Panc1 (cell line): ENCODE results near the gene NOP58. TPM values are rescaled to one million over a fixed set of nuclear protein-coding genes. Genes with fewer than 3 reads are reported as not detected.

Source experiments
- ATAC-seq: fragments of 200-7000 bp; cut with Tn5 transposase; 2 replicates; pipeline ENCODE4 v1.9.1; 2020; ENCODE audit warnings: mild to moderate bottlenecking, moderate library complexity
- BruUV-seq: library from RNA; stranded (reverse); fragments of 400-500 nt; replicated peaks from 2 replicates; lab custom pipeline; 2021; lab: Mats Ljungman, UMichigan
- CTCF ChIA-PET: fragments of 300-600 bp; sonication (Branson Sonifier 250); formaldehyde crosslinking; loops from one replicate; lab custom pipeline; 2022; ENCODE audit warnings: antibody characterized with exemption; lab: Charles Lee
- POLR2A ChIA-PET: fragments of 300-600 bp; sonication (Branson Sonifier 250); formaldehyde crosslinking; loops from one replicate; lab custom pipeline; 2022; ENCODE audit warnings: antibody characterized with exemption; lab: Charles Lee
- DNase-seq: peaks from one replicate; pipeline ENCODE4 v3.0.0-alpha.2; 2010; ENCODE audit warnings: low read depth, low spot score
- H3K27ac ChIP-seq: 2 replicates; pipeline ENCODE4 v1.5.1; 2011; ENCODE audit warnings: mild to moderate bottlenecking, low read length, inconsistent platforms
- H3K27me3 ChIP-seq: fragments of 200-500 bp; sonication (Bioruptor generic); 2 replicates; pipeline ENCODE4 v1.6.0; 2014; ENCODE audit warnings: low read length, inconsistent platforms; ENCODE audit not compliant: control insufficient read depth, insufficient read depth
- H3K36me3 ChIP-seq: fragments of 200-500 bp; sonication (Bioruptor generic); 2 replicates; pipeline ENCODE4 v1.5.1; 2014; ENCODE audit warnings: inconsistent platforms, mild to moderate bottlenecking, low read length, moderate library complexity; ENCODE audit not compliant: control insufficient read depth, insufficient read depth
- H3K4me1 ChIP-seq: 2 replicates; pipeline ENCODE4 v1.5.1; 2011; ENCODE audit warnings: inconsistent platforms, mild to moderate bottlenecking, low read length, moderate library complexity; ENCODE audit not compliant: control insufficient read depth, insufficient read depth
- H3K4me3 ChIP-seq, 2 experiments: 2 replicates each; pipeline ENCODE4 v1.5.1; 2011 to 2012; ENCODE audit warnings: low read depth in 2 of 2, low read length in 2 of 2, mild to moderate bottlenecking in 2 of 2, inconsistent platforms in 1 of 2, moderate library complexity in 1 of 2
- H3K9me3 ChIP-seq: fragments of 200-500 bp; sonication (Bioruptor generic); 2 replicates; pipeline ENCODE4 v1.5.1; 2014; ENCODE audit warnings: low read depth, mild to moderate bottlenecking, inconsistent platforms, low read length, moderate library complexity; ENCODE audit not compliant: control insufficient read depth, insufficient read depth
- POLR2AphosphoS5 ChIP-seq: IDR thresholded peaks from 2 replicates; pipeline ENCODE4 v1.6.1; 2012; ENCODE audit warnings: mild to moderate bottlenecking, low read depth, low read length, moderate library complexity
- SIN3A ChIP-seq: IDR thresholded peaks from 2 replicates; pipeline ENCODE4 v1.6.1; 2012; ENCODE audit warnings: low read depth, mild to moderate bottlenecking, low read length, moderate library complexity, borderline replicate concordance; ENCODE audit not compliant: insufficient read depth
- TCF7L2 ChIP-seq: IDR thresholded peaks from 2 replicates; pipeline ENCODE4 v1.6.1; 2011; ENCODE audit warnings: mild to moderate bottlenecking, low read depth, low read length, inconsistent platforms
- in situ Hi-C: cut with HindIII; loops from 2 replicates; pipeline ENCODE4 v1.10.0; 2016; ENCODE audit warnings: low sequenced_read_pairs, low pct_unique_long_range_greater_than_20kb
- intact Hi-C: fragments of 100-400 bp; cut with micrococcal nuclease; formaldehyde crosslinking; loops from one replicate; pipeline ENCODE4 v1.10.0; 2022; ENCODE audit not compliant: unreplicated experiment
- total RNA-seq: library from RNA; stranded (reverse); gene quantifications from one replicate; pipeline ENCODE4 v1.2.1, GENCODE V29; 2021; ENCODE audit not compliant: unreplicated experiment
- TF ChIP-seq, protein P1 (sequence below): fragments of 450-650 bp; IDR thresholded peaks from 2 replicates; pipeline ENCODE4 v1.5.1; 2017; ENCODE audit warnings: mild to moderate bottlenecking
- TF ChIP-seq, protein P2 (sequence below), 2 experiments: IDR thresholded peaks; 2 replicates each; pipeline ENCODE4 v1.6.1; 2011 to 2012; ENCODE audit warnings: low read depth in 2 of 2, control low read depth in 1 of 2, low read length in 1 of 2, mild to moderate bottlenecking in 1 of 2, moderate library complexity in 1 of 2; ENCODE audit not compliant: insufficient read depth in 1 of 2

NOP58 gene
- total RNA-seq, 1 experiment from 2014 or later, result 119 TPM

DNA sequence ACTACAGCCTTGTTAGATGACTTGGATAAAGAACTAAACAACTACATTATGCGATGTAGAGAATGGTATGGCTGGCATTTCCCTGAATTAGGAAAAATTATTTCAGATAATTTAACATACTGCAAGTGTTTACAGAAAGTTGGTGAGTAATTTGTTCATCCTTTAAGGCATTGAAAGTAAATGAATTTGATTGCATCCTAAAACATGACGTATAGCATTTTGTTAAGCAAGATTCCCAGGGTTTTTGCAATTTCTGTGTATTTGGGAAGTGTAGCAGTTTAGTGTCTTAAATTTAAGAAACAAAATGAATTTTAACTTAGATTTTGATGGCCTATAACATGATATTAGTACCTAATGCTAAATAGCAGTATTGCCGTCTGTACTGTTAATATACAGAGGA is 24.8 kb downstream of the NOP58 start:
- POLR2A ChIA-PET, result no interaction called here
- no peak overlapping the region for H3K4me3 ChIP-seq
- H3K9me3 ChIP-seq, result no peaks in the 10 kb centered on the region
- no peak for DNase-seq
- H3K27me3 ChIP-seq, result no peaks in the 10 kb centered on the region
- peaks cover 34% of the 10 kb centered on the region for H3K36me3 ChIP-seq
- in situ Hi-C loops, result no loop called here
- CTCF ChIA-PET, result no interaction called here
- no TSS peak for BruUV-seq
- no peak overlapping the region for H3K27ac ChIP-seq
- ATAC-seq, result no peak
- intact Hi-C loops, result no loop called here
- H3K4me1 ChIP-seq, result no peaks in the 10 kb centered on the region
- TF ChIP-seq SIN3A (no peak), POLR2AphosphoS5 (no peak), TCF7L2 (no peak)
- TF ChIP-seq, protein P1, sequence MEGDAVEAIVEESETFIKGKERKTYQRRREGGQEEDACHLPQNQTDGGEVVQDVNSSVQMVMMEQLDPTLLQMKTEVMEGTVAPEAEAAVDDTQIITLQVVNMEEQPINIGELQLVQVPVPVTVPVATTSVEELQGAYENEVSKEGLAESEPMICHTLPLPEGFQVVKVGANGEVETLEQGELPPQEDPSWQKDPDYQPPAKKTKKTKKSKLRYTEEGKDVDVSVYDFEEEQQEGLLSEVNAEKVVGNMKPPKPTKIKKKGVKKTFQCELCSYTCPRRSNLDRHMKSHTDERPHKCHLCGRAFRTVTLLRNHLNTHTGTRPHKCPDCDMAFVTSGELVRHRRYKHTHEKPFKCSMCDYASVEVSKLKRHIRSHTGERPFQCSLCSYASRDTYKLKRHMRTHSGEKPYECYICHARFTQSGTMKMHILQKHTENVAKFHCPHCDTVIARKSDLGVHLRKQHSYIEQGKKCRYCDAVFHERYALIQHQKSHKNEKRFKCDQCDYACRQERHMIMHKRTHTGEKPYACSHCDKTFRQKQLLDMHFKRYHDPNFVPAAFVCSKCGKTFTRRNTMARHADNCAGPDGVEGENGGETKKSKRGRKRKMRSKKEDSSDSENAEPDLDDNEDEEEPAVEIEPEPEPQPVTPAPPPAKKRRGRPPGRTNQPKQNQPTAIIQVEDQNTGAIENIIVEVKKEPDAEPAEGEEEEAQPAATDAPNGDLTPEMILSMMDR, result no peak
- TF ChIP-seq, protein P2, sequence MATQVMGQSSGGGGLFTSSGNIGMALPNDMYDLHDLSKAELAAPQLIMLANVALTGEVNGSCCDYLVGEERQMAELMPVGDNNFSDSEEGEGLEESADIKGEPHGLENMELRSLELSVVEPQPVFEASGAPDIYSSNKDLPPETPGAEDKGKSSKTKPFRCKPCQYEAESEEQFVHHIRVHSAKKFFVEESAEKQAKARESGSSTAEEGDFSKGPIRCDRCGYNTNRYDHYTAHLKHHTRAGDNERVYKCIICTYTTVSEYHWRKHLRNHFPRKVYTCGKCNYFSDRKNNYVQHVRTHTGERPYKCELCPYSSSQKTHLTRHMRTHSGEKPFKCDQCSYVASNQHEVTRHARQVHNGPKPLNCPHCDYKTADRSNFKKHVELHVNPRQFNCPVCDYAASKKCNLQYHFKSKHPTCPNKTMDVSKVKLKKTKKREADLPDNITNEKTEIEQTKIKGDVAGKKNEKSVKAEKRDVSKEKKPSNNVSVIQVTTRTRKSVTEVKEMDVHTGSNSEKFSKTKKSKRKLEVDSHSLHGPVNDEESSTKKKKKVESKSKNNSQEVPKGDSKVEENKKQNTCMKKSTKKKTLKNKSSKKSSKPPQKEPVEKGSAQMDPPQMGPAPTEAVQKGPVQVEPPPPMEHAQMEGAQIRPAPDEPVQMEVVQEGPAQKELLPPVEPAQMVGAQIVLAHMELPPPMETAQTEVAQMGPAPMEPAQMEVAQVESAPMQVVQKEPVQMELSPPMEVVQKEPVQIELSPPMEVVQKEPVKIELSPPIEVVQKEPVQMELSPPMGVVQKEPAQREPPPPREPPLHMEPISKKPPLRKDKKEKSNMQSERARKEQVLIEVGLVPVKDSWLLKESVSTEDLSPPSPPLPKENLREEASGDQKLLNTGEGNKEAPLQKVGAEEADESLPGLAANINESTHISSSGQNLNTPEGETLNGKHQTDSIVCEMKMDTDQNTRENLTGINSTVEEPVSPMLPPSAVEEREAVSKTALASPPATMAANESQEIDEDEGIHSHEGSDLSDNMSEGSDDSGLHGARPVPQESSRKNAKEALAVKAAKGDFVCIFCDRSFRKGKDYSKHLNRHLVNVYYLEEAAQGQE (IDR thresholded peaks at IDR 0.05; ENCODE audit: insufficient read depth in 1 of 2, low read depth in 2 of 2, low read length in 1 of 2), result no peak

DNA sequence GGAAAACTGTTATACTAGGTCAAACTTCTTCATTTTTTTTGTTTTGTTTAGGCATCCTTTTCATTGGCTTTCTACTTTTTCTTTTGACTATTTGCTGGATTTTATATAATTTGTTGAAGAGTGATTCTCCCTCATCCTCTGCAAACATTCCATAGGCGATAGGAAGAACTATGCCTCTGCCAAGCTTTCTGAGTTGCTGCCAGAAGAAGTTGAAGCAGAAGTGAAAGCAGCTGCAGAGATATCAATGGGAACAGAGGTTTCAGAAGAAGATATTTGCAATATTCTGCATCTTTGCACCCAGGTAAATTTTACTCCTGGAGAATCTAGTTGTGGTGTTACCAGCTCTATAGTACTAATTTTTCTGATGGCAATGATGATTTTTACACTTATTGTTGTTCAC is 25.4 kb downstream of the NOP58 start:
- Histone ChIP-seq H3K9me3 (no peaks in the 10 kb centered on the region), H3K27ac (no peak overlapping the region), H3K4me3 (no peak overlapping the region), H3K4me1 (no peaks in the 10 kb centered on the region), H3K36me3 (peaks cover 40% of the 10 kb centered on the region), H3K27me3 (no peaks in the 10 kb centered on the region)
- in situ Hi-C loops (no loop called here), intact Hi-C loops (no loop called here)
- ATAC-seq, result no peak
- ChIA-PET POLR2A (no interaction called here), CTCF (interaction anchor here (0.7 kb wide), 1 partner anchor 13 kb away, joined by 8 read pairs; no protein-coding TSS in a partner anchor)
- no peak for DNase-seq
- BruUV-seq, result no TSS peak
- TF ChIP-seq POLR2AphosphoS5, result no peak
- no peak for TF ChIP-seq TCF7L2
- TF ChIP-seq, protein P1, result no peak
- TF ChIP-seq, protein P2 (IDR thresholded peaks at IDR 0.05; ENCODE audit: insufficient read depth in 1 of 2, low read depth in 2 of 2, low read length in 1 of 2), result no peak
- no peak for TF ChIP-seq SIN3A
